Cardiac septum (tissue), 1 donor: ENCODE measurements around the gene SLC44A5. TPM values are rescaled to one million over a fixed set of nuclear protein-coding genes. Genes with fewer than 3 reads are reported as not detected.
"Not testable (repeated sequence)": the region's sequence is repeated elsewhere in the genome, so short reads cannot be mapped to it uniquely, and the experiment has no call there.

ENCODE experiments used
- DNase-seq: peaks from one replicate; pipeline ENCODE4 v3.0.0-alpha.2; 2020; ENCODE audit warnings: low spot score
- intact Hi-C: fragments of 100-400 bp; cut with DNase I; formaldehyde crosslinking; loops from one replicate; pipeline ENCODE4 v1.14.0; 2022
- total RNA-seq: library from RNA; stranded (reverse); fragmentation: NEBNext Ultra II Directional; extraction: Animal tissue kit (Norgen Biotek cat#: 25700); gene quantifications from one replicate; pipeline ENCODE4 v1.2.1, GENCODE V29; 2021
- donor health status: DM: no; HTN: no; CAD: no.

The SLC44A5 gene
- total RNA-seq, 1 donor from 2014 or later = 3.9 TPM

DNA sequence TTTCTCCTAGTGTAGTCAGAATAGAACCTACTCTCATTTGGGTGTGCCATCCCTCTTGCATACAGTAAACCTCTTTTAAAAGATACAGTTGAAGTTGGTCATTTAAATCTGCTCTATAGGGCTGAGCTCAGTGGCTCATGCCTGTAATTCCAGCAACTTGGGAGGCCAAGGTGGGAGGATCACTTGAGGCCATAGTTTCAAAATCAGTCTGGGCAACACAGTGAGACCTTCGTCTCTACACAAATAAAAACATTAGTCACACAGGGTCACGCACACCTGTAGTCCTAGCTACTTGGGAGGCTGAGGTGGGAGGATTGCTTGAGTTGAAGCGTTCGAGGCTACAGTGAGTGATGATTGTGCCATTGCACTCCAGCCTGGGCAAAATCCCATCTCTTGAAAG is 292.9 kb downstream of the SLC44A5 start:
- intact Hi-C loops = no loop called here
- DNase-seq = no peak

DNA sequence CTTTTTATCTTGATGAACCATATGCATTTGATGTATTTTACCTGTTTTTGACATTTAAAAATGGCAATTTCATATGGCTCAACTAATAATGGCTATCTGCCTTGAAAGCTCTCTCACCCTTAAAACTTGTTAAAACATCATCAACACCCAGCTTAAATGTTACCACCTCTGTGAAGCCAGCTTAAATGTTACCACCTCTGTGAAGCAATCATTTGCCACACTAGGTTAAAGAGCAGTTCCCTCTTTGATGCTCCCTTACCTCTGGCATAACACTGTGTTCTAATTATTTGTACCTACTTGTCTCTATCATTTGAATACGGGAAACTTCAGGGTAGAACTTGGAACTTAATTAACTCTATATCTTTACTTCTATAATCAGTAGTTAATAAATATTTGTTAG is 294.7 kb downstream of the SLC44A5 start:
- DNase-seq = no peak
- intact Hi-C loops = no loop called here

DNA sequence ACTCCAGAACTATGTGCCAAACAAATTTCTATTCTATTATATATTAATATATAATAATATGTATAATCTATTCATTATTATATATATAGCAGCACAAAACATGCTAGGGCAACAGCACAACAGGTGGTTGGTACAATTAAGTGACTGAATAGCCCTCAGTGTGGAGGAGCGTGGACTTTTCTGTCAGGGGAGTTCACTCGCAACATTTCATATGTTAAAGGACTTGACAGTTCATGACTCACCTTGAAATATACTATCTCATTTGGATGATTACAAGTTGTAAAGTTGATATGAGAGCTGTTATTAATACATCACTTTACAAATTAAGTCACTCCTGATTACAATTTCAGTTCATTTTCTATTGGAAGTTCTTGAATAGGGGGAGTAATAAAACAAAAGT is 298.3 kb downstream of the SLC44A5 start:
- intact Hi-C loops = no loop called here
- DNase-seq = no peak

GRCh38 chr1:75310067-75310466 is 300.8 kb downstream of the SLC44A5 start:
- intact Hi-C loops = no loop called here
- DNase-seq = no peak

- DNase-seq = no peak
- intact Hi-C loops = no loop called here
These were observed 302.5 kb downstream of the SLC44A5 start for GRCh38 chr1:75308365-75308764.

GRCh38 chr1:75305061-75305460 is 305.9 kb downstream of the SLC44A5 start:
- no peak for DNase-seq
- intact Hi-C loops = no loop called here

DNA sequence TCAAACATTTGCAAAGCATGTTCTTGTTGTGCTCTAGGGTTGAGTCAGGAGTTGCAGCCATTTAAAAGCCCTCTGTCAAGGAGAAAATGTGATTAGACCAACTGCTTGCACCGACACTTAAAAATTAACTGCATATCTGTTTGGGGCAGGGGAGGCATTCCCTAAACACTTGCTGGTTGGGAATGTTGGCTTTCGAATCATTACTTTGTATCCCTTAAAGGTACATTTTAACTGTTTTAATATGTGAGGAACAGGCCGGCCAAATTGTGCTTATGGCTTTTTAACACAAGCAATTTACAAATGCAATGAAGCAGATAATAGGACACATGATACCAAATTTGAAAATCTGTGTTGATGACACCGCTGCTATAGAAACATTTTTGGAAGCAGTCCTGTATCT is 317.6 kb downstream of the SLC44A5 start:
- intact Hi-C loops = no loop called here
- no peak for DNase-seq

GRCh38 chr1:75292013-75292412 is 318.9 kb downstream of the SLC44A5 start:
- DNase-seq = no peak
- intact Hi-C loops = no loop called here

GRCh38 chr1:75276385-75276784 is 334.5 kb downstream of the SLC44A5 start:
- intact Hi-C loops = no loop called here
- DNase-seq = no peak

DNA sequence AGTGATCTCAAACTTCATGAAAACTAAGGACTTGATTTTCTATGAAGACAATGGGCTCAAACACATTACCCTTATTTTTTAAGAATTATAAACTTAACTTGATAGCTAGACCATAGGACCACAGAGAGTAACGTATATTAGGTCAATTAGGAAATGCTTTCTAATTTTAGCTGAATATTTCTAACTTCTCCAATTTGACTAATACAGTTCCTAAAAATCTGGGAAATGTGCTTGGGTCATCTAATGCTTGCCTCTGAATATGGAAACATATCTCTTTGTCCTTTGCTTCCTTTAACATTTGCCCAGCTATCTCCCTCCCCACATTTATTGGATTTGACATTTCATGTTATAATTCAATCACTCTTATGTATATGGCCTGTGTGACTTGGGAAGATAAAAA is 335.3 kb downstream of the SLC44A5 start:
- intact Hi-C loops = no loop called here

GRCh38 chr1:75274920-75275506 is 335.9 kb downstream of the SLC44A5 start:
- DNase-seq = no peak
- intact Hi-C loops = no loop called here

More for the DNA sequence above, 335.3 kb downstream of the SLC44A5 start:
- DNase-seq = no peak

DNA sequence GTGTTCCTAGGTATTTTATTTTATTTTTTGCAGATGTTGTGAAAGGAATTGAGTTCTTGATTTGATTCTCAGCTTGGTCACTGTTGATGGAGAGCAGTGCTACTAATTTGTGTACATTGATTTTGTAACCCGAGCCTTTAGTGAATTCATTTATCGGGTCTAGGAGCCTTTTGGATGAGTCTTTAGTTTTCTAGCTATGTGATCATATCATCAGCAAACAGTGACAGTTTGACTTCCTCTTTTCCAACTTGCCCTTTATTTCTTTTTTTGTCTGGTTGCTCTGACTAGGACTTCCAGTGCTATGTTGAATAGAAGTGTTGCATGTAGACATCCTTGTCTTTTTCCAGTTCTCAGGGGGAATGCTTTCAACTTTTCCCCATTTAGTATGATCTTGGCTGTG is 337.8 kb downstream of the SLC44A5 start:
- no peak for DNase-seq
- intact Hi-C loops = no loop called here

- no peak for DNase-seq
- intact Hi-C loops = loop anchor here (1.0 kb wide), 1 partner anchor 367 kb away; no protein-coding TSS in a partner anchor
These were observed 345.1 kb downstream of the SLC44A5 start for GRCh38 chr1:75265792-75266191.

- no peak for DNase-seq
- intact Hi-C loops = no loop called here
These were observed 346.8 kb downstream of the SLC44A5 start for GRCh38 chr1:75264112-75264511.

GRCh38 chr1:75263616-75264015 is 347.3 kb downstream of the SLC44A5 start:
- DNase-seq, intact Hi-C loops: not testable (repeated sequence)

GRCh38 chr1:75261946-75262345 is 349.0 kb downstream of the SLC44A5 start:
- intact Hi-C loops, DNase-seq: not testable (repeated sequence)

DNA sequence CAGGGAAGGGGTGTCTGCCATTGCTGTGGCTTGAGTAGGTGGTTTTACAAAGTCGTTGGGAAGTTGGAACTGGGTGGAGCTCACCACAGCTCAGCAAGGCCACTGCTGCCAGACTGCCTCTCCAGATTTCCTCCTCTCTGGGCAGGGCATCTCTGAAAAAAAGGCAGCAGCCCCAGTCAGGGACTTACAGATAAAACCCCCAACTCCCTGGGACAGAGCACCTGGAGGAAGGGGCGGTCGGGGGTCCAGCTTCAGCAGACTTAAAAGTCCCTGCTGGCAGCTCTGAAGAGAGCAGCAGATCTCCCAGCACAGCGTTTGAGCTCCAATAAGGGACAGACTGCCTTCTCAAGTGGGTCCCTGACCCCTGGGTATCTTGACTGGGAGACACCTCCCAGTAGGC is 352.6 kb downstream of the SLC44A5 start:
- intact Hi-C loops = no loop called here
- no peak for DNase-seq

DNA sequence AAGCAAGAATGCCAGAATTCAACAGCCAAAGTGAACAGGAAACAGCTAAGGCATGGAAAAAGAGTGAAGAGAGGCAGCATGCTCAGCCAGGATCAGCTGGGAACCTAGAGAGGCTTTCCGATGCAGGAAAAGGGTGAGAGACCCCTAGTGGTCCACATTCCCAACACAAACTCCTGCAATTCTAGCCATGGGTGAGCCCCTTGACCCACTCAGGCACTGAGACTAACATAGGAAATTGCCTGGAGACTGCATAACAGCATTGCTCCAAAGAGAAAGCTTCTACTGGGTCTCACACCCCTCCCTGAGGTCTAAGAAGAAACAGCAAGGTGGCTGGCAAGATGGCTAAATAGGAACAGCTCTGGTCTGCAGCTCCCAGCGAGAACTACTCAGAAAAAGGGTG is 353.5 kb downstream of the SLC44A5 start:
- intact Hi-C loops = no loop called here
- DNase-seq = no peak

- intact Hi-C loops, DNase-seq: not testable (repeated sequence)
These were observed 360.8 kb downstream of the SLC44A5 start for GRCh38 chr1:75250114-75250513.

DNA sequence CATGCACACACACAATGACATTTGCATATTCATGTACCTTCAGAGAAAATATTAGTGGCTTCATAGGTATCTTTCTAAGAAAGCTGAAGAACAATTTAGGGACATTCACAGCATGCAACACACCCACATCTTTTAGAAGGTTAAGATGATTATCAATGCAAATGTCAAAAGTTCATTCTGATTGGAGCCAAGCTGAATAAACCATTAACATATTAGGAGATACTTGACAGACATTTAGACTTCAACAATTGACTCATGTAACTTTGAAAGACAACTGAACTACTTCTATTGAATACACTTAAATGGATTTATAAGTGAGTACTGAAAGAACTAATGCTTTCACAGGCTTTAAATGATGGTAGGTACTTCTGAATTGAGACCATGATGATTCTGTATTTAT is 365.7 kb downstream of the SLC44A5 start:
- no peak for DNase-seq

DNA sequence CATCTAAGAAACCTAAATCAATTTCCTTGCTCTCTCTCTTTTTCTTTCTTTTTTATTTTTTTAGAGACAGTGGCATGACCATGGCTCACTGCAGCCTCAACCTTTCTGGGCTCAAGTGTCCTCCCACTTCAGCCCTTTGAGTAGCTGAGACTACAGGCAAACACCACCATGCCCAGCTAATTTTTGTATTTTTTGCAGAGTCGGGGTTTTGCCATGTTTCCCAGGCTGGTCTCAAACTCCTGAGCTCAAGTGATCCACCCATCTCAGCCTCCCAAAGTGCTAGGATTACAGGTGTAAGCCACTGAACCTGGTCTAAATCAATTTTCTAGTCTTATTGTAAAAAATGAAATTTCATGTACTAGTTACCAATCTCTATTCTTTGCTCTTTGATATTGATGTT is 367.8 kb downstream of the SLC44A5 start:
- intact Hi-C loops = no loop called here

More for the DNA sequence above, 365.7 kb downstream of the SLC44A5 start:
- intact Hi-C loops = no loop called here

DNA sequence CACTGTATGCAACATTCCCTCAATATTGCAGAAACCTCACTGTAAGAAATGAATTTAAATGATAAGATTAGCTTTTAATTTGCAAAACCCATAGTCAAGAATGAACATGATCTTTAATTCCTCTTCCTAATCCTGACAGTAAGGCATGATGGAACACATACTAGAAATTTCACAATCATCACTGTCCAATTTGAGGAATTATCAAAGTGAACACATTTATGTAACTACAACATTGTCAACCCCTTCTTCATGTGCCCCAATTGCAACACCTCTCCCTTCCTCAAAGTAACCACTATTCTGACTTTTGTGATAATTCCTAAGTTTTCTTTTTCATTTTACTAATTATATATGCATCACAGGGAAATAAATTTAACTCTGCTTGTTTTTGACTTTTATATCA is 373.6 kb downstream of the SLC44A5 start:
- intact Hi-C loops = no loop called here
- no peak for DNase-seq

More for the DNA sequence above, 367.8 kb downstream of the SLC44A5 start:
- no peak for DNase-seq
